OCI-LY3 (cell line): Measurements from ENCODE around the gene SLC16A7.

Experiments used
- H2AFZ ChIP-seq: fragments of 200-600, 300-600 bp; shearing (Covaris generic); 2 replicates; pipeline ENCODE4 v1.6.0; 2014; ENCODE audit warnings: antibody characterized with exemption, low read depth, low read length
- H3K27ac ChIP-seq: fragments of 200-600, 300-600 bp; sonication (generic); 2 replicates; pipeline ENCODE4 v1.5.1; 2014; ENCODE audit warnings: mild to moderate bottlenecking, low read length, moderate library complexity, mixed read lengths
- H3K27me3 ChIP-seq: fragments of 200-600, 300-600 bp; sonication (generic); 2 replicates; pipeline ENCODE4 v1.6.1; 2014; ENCODE audit warnings: low read depth, low read length, mixed read lengths
- H3K36me3 ChIP-seq: fragments of 200-600, 300-600 bp; sonication (generic); replicated peaks from 2 replicates; pipeline ENCODE3; 2014; ENCODE audit warnings: low read depth, low read length, mixed read lengths
- H3K4me1 ChIP-seq: fragments of 300-600, 200-600 bp; sonication (generic); 2 replicates; pipeline ENCODE4 v1.6.1; 2014; ENCODE audit warnings: low read length, mixed read lengths
- H3K4me2 ChIP-seq: fragments of 200-600, 300-600 bp; sonication (generic); 2 replicates; pipeline ENCODE4 v1.6.1; 2014; ENCODE audit warnings: low read length, mixed read lengths
- H3K4me3 ChIP-seq: fragments of 300-600, 200-600 bp; sonication (generic); 2 replicates; pipeline ENCODE4 v1.5.1; 2014; ENCODE audit warnings: antibody characterized with exemption, mild to moderate bottlenecking, low read length, moderate library complexity
- H3K79me2 ChIP-seq: fragments of 300-600, 200-600 bp; shearing (Covaris generic); 2 replicates; pipeline ENCODE4 v1.6.1; 2014; ENCODE audit warnings: mild to moderate bottlenecking, low read length, mixed read lengths
- H3K9ac ChIP-seq: fragments of 300-600, 200-600 bp; shearing (Covaris generic); 2 replicates; pipeline ENCODE4 v1.6.0; 2014; ENCODE audit warnings: mild to moderate bottlenecking, low read length, moderate library complexity
- H3K9me3 ChIP-seq: fragments of 200-600, 300-600 bp; shearing (Covaris generic); 2 replicates; pipeline ENCODE4 v1.6.1; 2014; ENCODE audit warnings: low read length, mixed read lengths; ENCODE audit not compliant: insufficient read depth
- H4K20me1 ChIP-seq: fragments of 200-600, 300-600 bp; sonication (generic); 2 replicates; pipeline ENCODE4 v1.6.1; 2016; ENCODE audit warnings: low read length, mixed read lengths; ENCODE audit not compliant: insufficient read depth
- EZH2phosphoT487 ChIP-seq: fragments of 200-600 bp; shearing (Covaris generic); IDR thresholded peaks from 2 replicates; pipeline ENCODE4 v1.6.1; 2018; ENCODE audit warnings: antibody characterized with exemption, mixed run types, low read depth
- TF ChIP-seq, protein P1 (sequence below): fragments of 200-600, 300-600 bp; sonication (generic); IDR thresholded peaks from 2 replicates; pipeline ENCODE4 v1.5.1; 2014; ENCODE audit warnings: antibody characterized with exemption, low read length, low read depth

SLC16A7 gene

DNA sequence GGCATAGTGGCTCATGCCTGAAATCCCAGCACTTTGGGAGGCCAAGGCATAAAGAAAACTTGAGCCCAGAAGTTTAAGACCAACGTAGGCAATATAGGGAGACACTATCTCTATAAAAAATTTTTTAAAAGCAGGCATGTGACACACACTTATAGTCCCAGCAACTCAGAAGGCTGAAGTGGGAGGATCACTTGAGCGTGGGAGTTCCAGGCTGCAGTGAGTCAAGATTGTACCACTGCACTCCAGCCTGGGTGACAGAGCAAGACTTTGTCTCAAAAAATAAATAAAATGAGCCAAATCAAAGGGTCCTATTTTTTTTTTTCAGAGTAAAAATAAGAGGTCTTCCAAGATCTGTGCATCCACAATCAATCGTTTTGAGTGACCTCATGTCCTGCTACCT is 237.6 kb downstream of the SLC16A7 start:
- Histone ChIP-seq H3K79me2 (no peaks in the 10 kb centered on the region), H3K4me1 (no peaks in the 10 kb centered on the region), H3K36me3 (no peaks in the 10 kb centered on the region), H2AFZ (no peak overlapping the region), H3K4me2 (no peak overlapping the region), H4K20me1 (no peaks in the 10 kb centered on the region), H3K9ac (no peak overlapping the region), H3K27ac (no peak overlapping the region), H3K27me3 (no peaks in the 10 kb centered on the region), H3K4me3 (no peak overlapping the region), H3K9me3 (no peaks in the 10 kb centered on the region)
- no peak for TF ChIP-seq EZH2phosphoT487
- TF ChIP-seq, protein P1, sequence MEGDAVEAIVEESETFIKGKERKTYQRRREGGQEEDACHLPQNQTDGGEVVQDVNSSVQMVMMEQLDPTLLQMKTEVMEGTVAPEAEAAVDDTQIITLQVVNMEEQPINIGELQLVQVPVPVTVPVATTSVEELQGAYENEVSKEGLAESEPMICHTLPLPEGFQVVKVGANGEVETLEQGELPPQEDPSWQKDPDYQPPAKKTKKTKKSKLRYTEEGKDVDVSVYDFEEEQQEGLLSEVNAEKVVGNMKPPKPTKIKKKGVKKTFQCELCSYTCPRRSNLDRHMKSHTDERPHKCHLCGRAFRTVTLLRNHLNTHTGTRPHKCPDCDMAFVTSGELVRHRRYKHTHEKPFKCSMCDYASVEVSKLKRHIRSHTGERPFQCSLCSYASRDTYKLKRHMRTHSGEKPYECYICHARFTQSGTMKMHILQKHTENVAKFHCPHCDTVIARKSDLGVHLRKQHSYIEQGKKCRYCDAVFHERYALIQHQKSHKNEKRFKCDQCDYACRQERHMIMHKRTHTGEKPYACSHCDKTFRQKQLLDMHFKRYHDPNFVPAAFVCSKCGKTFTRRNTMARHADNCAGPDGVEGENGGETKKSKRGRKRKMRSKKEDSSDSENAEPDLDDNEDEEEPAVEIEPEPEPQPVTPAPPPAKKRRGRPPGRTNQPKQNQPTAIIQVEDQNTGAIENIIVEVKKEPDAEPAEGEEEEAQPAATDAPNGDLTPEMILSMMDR, result no peak

DNA sequence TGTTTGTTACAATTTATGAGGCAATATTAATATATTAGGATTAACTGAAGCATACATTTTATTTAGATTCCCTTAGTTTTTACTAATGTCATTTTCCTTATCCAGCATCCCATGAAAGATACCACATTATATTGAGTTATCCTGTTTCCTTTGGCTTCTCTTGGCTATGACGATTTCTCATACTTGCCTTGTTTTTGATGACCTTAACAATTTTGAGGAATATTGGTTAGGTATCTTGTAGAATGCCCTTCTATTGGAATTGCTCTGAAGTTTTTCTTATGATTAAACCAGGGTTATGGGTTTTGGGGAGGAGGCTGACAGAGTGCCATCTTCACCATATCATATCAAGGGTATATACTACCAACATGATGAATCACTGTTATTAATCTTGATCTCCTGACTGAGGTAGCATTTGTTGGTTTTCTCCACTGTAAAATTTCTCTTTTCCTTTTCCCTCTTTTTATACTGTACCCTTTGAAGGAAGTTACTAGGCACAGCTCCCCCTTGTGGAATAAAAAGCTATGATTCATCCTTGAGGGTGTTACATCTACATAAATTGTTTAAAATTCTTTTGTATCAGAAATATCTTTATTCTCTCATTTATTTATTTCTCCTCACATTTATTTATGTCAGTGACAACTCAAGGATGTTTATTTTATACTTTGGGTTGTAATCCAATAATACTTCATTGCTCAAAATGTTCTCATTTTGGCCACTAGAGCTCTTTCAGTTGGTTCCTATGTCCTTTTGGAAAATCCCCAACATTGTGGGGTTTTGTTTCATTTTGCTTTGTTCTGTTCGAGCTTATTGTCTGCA is 239.0 kb downstream of the SLC16A7 start:
- H2AFZ ChIP-seq, result no peak overlapping the region
- no peak overlapping the region for H3K4me2 ChIP-seq

More for the DNA sequence above, 239.0 kb downstream of the SLC16A7 start:
- TF ChIP-seq, protein P1, result peak; percentile 82
- no peak for TF ChIP-seq EZH2phosphoT487
- Histone ChIP-seq H3K79me2 (no peaks in the 10 kb centered on the region), H3K36me3 (no peaks in the 10 kb centered on the region), H4K20me1 (no peaks in the 10 kb centered on the region), H3K4me1 (no peaks in the 10 kb centered on the region), H3K9me3 (no peaks in the 10 kb centered on the region), H3K27me3 (no peaks in the 10 kb centered on the region), H3K27ac (no peak overlapping the region), H3K4me3 (no peak overlapping the region), H3K9ac (no peak overlapping the region)
